H1 (cell line): ENCODE measurements around the gene ALDH1A2. TPM values are rescaled to one million over a fixed set of nuclear protein-coding genes. Genes with fewer than 3 reads are reported as not detected.

ENCODE experiments used
- CTCF ChIA-PET: fragments of 300-600 bp; sonication (Branson Sonifier 250); formaldehyde crosslinking; loops from one replicate; lab custom pipeline; 2021; ENCODE audit not compliant: partially characterized antibody; lab: Charles Lee
- POLR2A ChIA-PET: fragments of 300-600 bp; sonication (Branson Sonifier 250); formaldehyde crosslinking; loops from one replicate; lab custom pipeline; 2021; ENCODE audit warnings: inconsistent platforms; ENCODE audit not compliant: partially characterized antibody; lab: Charles Lee
- DNase-seq, 2 experiments: peaks; one replicate each; pipeline versions ENCODE4 v3.0.0 to v3.0.0-alpha.2; 2010 to 2022; ENCODE audit warnings: low spot score in 2 of 2, low read depth in 1 of 2, mixed read lengths in 1 of 2
- FAIRE-seq: peaks from 2 replicates; lab custom pipeline; 2011; peaks lifted over from hg19 to GRCh38; lab: Jason Lieb, UNC
- H2AFZ ChIP-seq: 2 replicates; pipeline ENCODE4 v1.8.1; 2012; ENCODE audit warnings: low read length, inconsistent platforms
- H2AK5ac ChIP-seq: 2 replicates; pipeline ENCODE4 v1.6.1; 2013; ENCODE audit warnings: low read depth, low read length
- H2BK120ac ChIP-seq: replicated peaks from 2 replicates; pipeline ENCODE3; 2013; ENCODE audit warnings: low read depth, low read length, inconsistent platforms
- H2BK12ac ChIP-seq: 2 replicates; pipeline ENCODE4 v1.6.1; 2013; ENCODE audit warnings: low read depth, low read length
- H2BK15ac ChIP-seq: 2 replicates; pipeline ENCODE4 v1.6.1; 2013; ENCODE audit warnings: low read length
- H2BK20ac ChIP-seq: 2 replicates; pipeline ENCODE4 v1.6.1; 2013; ENCODE audit warnings: low read length
- H2BK5ac ChIP-seq: 2 replicates; pipeline ENCODE4 v1.6.1; 2013; ENCODE audit warnings: low read depth, low read length
- H3K14ac ChIP-seq: 2 replicates; pipeline ENCODE4 v1.6.1; 2013; ENCODE audit warnings: inconsistent platforms; ENCODE audit not compliant: insufficient read length
- H3K18ac ChIP-seq: 2 replicates; pipeline ENCODE4 v1.6.1; 2013; ENCODE audit warnings: low read length; ENCODE audit errors: extremely low read depth
- H3K23ac ChIP-seq: 2 replicates; pipeline ENCODE4 v1.6.1; 2013; ENCODE audit warnings: inconsistent platforms; ENCODE audit not compliant: insufficient read length
- H3K23me2 ChIP-seq: 2 replicates; pipeline ENCODE4 v1.6.1; 2013; ENCODE audit warnings: low read depth, low read length
- H3K27ac ChIP-seq: 2 replicates; pipeline ENCODE4 v1.6.1; 2011; ENCODE audit warnings: low read depth, low read length, inconsistent platforms
- H3K27me3 ChIP-seq, 4 experiments: replicated peaks in 1 of 4; 1 replicate in 1 of 4; 2 replicates in 3 of 4; pipeline versions ENCODE4 v1.6.1 to v1.8.1; 2011 to 2013; ENCODE audit warnings: low read length in 3 of 4, mild to moderate bottlenecking in 3 of 4, inconsistent platforms in 2 of 4, mixed read lengths in 2 of 4, moderate library complexity in 1 of 4; ENCODE audit not compliant: control insufficient read depth in 3 of 4, insufficient read depth in 3 of 4; ENCODE audit errors: extremely low read depth in 1 of 4
- H3K36me3 ChIP-seq, 4 experiments: 2 replicates each; pipeline versions ENCODE4 v1.6.1 to v1.8.1; 2011 to 2013; ENCODE audit warnings: mild to moderate bottlenecking in 4 of 4, low read length in 3 of 4, moderate library complexity in 2 of 4, control low read depth in 1 of 4, inconsistent platforms in 1 of 4; ENCODE audit not compliant: insufficient read depth in 4 of 4, control insufficient read depth in 2 of 4
- H3K4ac ChIP-seq: replicated peaks from 2 replicates; pipeline ENCODE3; 2013; ENCODE audit warnings: low read length, low read depth, mixed read lengths, inconsistent platforms; ENCODE audit not compliant: insufficient read length
- H3K4me1 ChIP-seq, 4 experiments: replicated peaks in 1 of 4; 1 replicate in 1 of 4; 2 replicates in 3 of 4; pipeline versions ENCODE4 v1.6.1 to v1.8.1; 2011 to 2013; ENCODE audit warnings: low read length in 3 of 4, inconsistent platforms in 2 of 4, mixed read lengths in 1 of 4; ENCODE audit not compliant: insufficient read depth in 4 of 4, control insufficient read depth in 3 of 4
- H3K4me2 ChIP-seq, 2 experiments: 2 replicates each; pipeline versions ENCODE4 v1.6.1 to v1.8.1; 2011 to 2013; ENCODE audit warnings: low read depth in 2 of 2, low read length in 2 of 2, control low read depth in 1 of 2, inconsistent platforms in 1 of 2, mild to moderate bottlenecking in 1 of 2; ENCODE audit not compliant: insufficient read depth in 1 of 2
- H3K4me3 ChIP-seq, 4 experiments: fragments of 200-600, 300-600 bp in 1 of 4; sonication (generic), shearing (Covaris generic), sonication (Bioruptor Twin) in 1 of 4; 2 replicates each; pipeline versions ENCODE4 v1.5.1 to v1.8.1; 2011 to 2016; ENCODE audit warnings: low read length in 4 of 4, low read depth in 3 of 4, control low read depth in 2 of 4, inconsistent platforms in 2 of 4, mild to moderate bottlenecking in 2 of 4, mixed read lengths in 1 of 4, moderate library complexity in 1 of 4; ENCODE audit not compliant: insufficient read depth in 2 of 4; ENCODE audit errors: extremely low read depth in 1 of 4
- H3K56ac ChIP-seq: replicated peaks from 2 replicates; pipeline ENCODE3; 2013; ENCODE audit warnings: low read depth, mild to moderate bottlenecking, mixed read lengths, low read length, inconsistent platforms; ENCODE audit not compliant: insufficient read length
- H3K79me1 ChIP-seq: 2 replicates; pipeline ENCODE4 v1.6.1; 2013; ENCODE audit warnings: low read depth, low read length, control low read depth
- H3K79me2 ChIP-seq, 2 experiments: 2 replicates each; pipeline versions ENCODE4 v1.6.1 to v1.8.1; 2012 to 2013; ENCODE audit warnings: low read length in 2 of 2, mild to moderate bottlenecking in 2 of 2, inconsistent platforms in 1 of 2; ENCODE audit not compliant: insufficient read depth in 2 of 2, control insufficient read depth in 1 of 2
- H3K9ac ChIP-seq, 4 experiments: replicated peaks in 1 of 4; 1 replicate in 1 of 4; 2 replicates in 3 of 4; pipeline versions ENCODE4 v1.6.1 to v1.8.1; 2011 to 2013; ENCODE audit warnings: low read depth in 3 of 4, low read length in 3 of 4, control low read depth in 2 of 4, mild to moderate bottlenecking in 2 of 4, moderate library complexity in 2 of 4, inconsistent platforms in 1 of 4; ENCODE audit errors: extremely low read depth in 1 of 4
- H3K9me3 ChIP-seq, 2 experiments: 2 replicates each; pipeline versions ENCODE4 v1.6.1 to v1.8.1; 2012 to 2013; ENCODE audit warnings: mild to moderate bottlenecking in 2 of 2, moderate library complexity in 2 of 2, control low read depth in 1 of 2, inconsistent platforms in 1 of 2, low read depth in 1 of 2, low read length in 1 of 2, mixed read lengths in 1 of 2; ENCODE audit not compliant: insufficient read depth in 2 of 2
- H4K20me1 ChIP-seq, 2 experiments: replicated peaks in 1 of 2; 2 replicates each; pipeline versions ENCODE3 to v1.8.1; 2011 to 2013; ENCODE audit warnings: inconsistent platforms in 2 of 2, low read length in 2 of 2, mild to moderate bottlenecking in 1 of 2; ENCODE audit not compliant: insufficient read depth in 2 of 2, control insufficient read depth in 1 of 2
- H4K5ac ChIP-seq: 2 replicates; pipeline ENCODE4 v1.6.1; 2013; ENCODE audit warnings: low read length, low read depth, mixed read lengths, inconsistent platforms; ENCODE audit not compliant: insufficient read length
- H4K8ac ChIP-seq: 2 replicates; pipeline ENCODE4 v1.8.0; 2013; ENCODE audit warnings: mild to moderate bottlenecking, moderate library complexity, low read length, inconsistent platforms; ENCODE audit not compliant: insufficient read depth; ENCODE audit errors: extremely low read depth
- H4K91ac ChIP-seq: replicated peaks from 2 replicates; pipeline ENCODE3; 2013; ENCODE audit warnings: low read length, mixed read lengths, inconsistent platforms; ENCODE audit not compliant: insufficient read length
- CBX8 ChIP-seq: fragments of 300-800, 300-1000 bp; sonication (generic); IDR thresholded peaks from 2 replicates; pipeline ENCODE4 v1.7.1; 2016; ENCODE audit warnings: low read depth, low read length, borderline replicate concordance
- RAD21 ChIP-seq, 2 experiments: IDR thresholded peaks in 1 of 2; conservative IDR thresholded peaks in 1 of 2; 2 replicates each; pipeline ENCODE4 v1.6.1; 2011; ENCODE audit warnings: low read depth in 2 of 2, low read length in 2 of 2, improper control_type of control experiment in 1 of 2, inconsistent platforms in 1 of 2, mild to moderate bottlenecking in 1 of 2, moderate library complexity in 1 of 2
- WGBS, 2 experiments: shearing (Covaris generic) in 1 of 2; methylation state at CpG; one replicate each; pipeline versions ENCODE4 v1.1.6 to v1.1.7; 2013 to 2015; ENCODE audit warnings: low lambda C conversion rate in 2 of 2, mixed read lengths in 2 of 2, inconsistent platforms in 1 of 2, low coverage in 1 of 2, missing lambda C conversion rate in 1 of 2; ENCODE audit not compliant: insufficient replicate concordance in 2 of 2, insufficient coverage in 1 of 2, insufficient read length in 1 of 2; ENCODE audit errors: extremely low coverage in 1 of 2, missing lambda C conversion rate in 1 of 2; 5-methylcytosine and 5-hydroxymethylcytosine counted together
- polyA plus RNA-seq, 7 experiments: library from polyadenylated mRNA; depleted of rRNA in 3 of 7; stranded (reverse) in 5 of 7; unstranded in 2 of 7; fragments of >200 nt in 5 of 7; fragments of 200-250 nt in 2 of 7; gene quantifications; 1 replicate in 5 of 7; 2 replicates in 1 of 7; 4 replicates in 1 of 7; pipeline versions ENCODE4 v1.2.1 to v1.2.3, GENCODE V29; 2011 to 2013; ENCODE audit warnings: missing spikeins in 2 of 7, mixed read lengths in 2 of 7
- total RNA-seq: library from RNA; stranded (reverse); fragmentation: NEBNext Ultra II Directional; extraction: Animal tissue kit (Norgen Biotek cat#: 25700); gene quantifications from 2 replicates; pipeline ENCODE4 v1.2.1, GENCODE V29; 2021
- TF ChIP-seq, protein P1 (sequence below), 3 experiments: IDR thresholded peaks; 1 replicate in 2 of 3; 2 replicates in 1 of 3; pipeline versions ENCODE4 v1.5.1 to v1.6.1; 2011; ENCODE audit warnings: low read length in 3 of 3, mild to moderate bottlenecking in 3 of 3, inconsistent platforms in 2 of 3, low read depth in 1 of 3, moderate library complexity in 1 of 3; ENCODE audit not compliant: insufficient read depth in 1 of 3; ENCODE audit errors: control extremely low read depth in 1 of 3

Gene ALDH1A2
- total and polyA plus RNA-seq, 2 of the 8 experiments (the other 6 are each of a cell fraction or from before 2014, with no cell fraction given) = 0.06 to 0.24 TPM

DNA sequence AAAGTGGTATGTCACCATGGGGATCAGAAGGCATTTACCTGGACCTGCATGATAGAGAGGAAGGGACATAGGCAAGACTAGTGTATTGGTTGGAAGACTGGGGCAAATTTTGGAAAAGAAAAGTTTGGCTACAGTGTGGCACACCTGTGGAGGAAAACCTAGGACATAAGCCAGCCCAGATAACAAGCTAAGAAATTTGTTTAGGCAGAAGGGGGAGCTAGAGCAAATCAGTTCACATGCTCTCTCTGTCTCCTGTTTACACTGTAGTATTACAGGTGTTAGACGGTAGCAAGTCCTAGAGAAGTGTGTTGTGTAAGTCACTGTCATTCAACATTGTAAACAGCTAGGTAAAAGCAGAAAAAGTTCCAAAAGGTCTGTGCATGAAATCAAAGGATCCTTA is 11.9 kb upstream of the ALDH1A2 start:
- ChIA-PET POLR2A (no interaction called here), CTCF (interaction anchor here (0.6 to 5.4 kb wide), 25 partner anchors 8 to 344 kb away, joined by 3 to 39 read pairs (median 3); no protein-coding TSS in a partner anchor)
- TF ChIP-seq CBX8 (no peak), RAD21 (IDR thresholded peaks at IDR 0.05 in 1 of 2, conservative IDR thresholded peaks at IDR 0.05 in 1 of 2; ENCODE audit: low read depth in 2 of 2, low read length in 2 of 2) (peak; percentile 63 to 66)
- TF ChIP-seq, protein P1, sequence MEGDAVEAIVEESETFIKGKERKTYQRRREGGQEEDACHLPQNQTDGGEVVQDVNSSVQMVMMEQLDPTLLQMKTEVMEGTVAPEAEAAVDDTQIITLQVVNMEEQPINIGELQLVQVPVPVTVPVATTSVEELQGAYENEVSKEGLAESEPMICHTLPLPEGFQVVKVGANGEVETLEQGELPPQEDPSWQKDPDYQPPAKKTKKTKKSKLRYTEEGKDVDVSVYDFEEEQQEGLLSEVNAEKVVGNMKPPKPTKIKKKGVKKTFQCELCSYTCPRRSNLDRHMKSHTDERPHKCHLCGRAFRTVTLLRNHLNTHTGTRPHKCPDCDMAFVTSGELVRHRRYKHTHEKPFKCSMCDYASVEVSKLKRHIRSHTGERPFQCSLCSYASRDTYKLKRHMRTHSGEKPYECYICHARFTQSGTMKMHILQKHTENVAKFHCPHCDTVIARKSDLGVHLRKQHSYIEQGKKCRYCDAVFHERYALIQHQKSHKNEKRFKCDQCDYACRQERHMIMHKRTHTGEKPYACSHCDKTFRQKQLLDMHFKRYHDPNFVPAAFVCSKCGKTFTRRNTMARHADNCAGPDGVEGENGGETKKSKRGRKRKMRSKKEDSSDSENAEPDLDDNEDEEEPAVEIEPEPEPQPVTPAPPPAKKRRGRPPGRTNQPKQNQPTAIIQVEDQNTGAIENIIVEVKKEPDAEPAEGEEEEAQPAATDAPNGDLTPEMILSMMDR (IDR thresholded peaks at IDR 0.05; ENCODE audit: control extremely low read depth in 1 of 3, insufficient read depth in 1 of 3, low read depth in 1 of 3, low read length in 3 of 3) = peak in 2 of 3 experiments; percentile 54 to 59; a peak in 2 of 4 replicates
- Histone ChIP-seq H3K36me3 (no peaks in the 10 kb centered on the region), H3K27ac (no peak overlapping the region), H3K79me2 (no peaks in the 10 kb centered on the region), H2BK20ac (no peak overlapping the region), H3K4me3 (no peak overlapping the region), H3K79me1 (no peaks in the 10 kb centered on the region), H4K8ac (no peak overlapping the region), H2BK12ac (no peak overlapping the region), H4K91ac (no peak overlapping the region), H3K4me2 (no peak overlapping the region), H3K23me2 (no peaks in the 10 kb centered on the region), H3K56ac (no peak overlapping the region), H3K23ac (no peak overlapping the region), H3K14ac (no peak overlapping the region), H4K5ac (no peak overlapping the region), H3K18ac (no peak overlapping the region), H3K4ac (no peak overlapping the region), H2BK15ac (no peak overlapping the region), H3K4me1 (peaks cover 0 to 3% (median 0%) of the 10 kb centered on the region in 4 experiments; a peak in 1 of 7 replicates), H2BK120ac (no peak overlapping the region), H4K20me1 (no peaks in the 10 kb centered on the region), H2AK5ac (no peak overlapping the region), H3K9me3 (no peaks in the 10 kb centered on the region), H2AFZ (no peak overlapping the region), H2BK5ac (no peak overlapping the region), H3K9ac (no peak overlapping the region), H3K27me3 (no peaks in the 10 kb centered on the region)
- 62% methylated on average over 1 of the region's 1 CpG; no CpG with 5 or more reads in 1 of the 2 experiments for WGBS, 2 experiments
- FAIRE-seq (peak; percentile 39), DNase-seq (no peak)
